CD4-positive, alpha-beta T cell (primary cell): ENCODE measurements around the gene INPP5A. TPM values are rescaled to one million over a fixed set of nuclear protein-coding genes. Genes with fewer than 3 reads are reported as not detected.

ENCODE experiments used
- ATAC-seq: fragments of 200-7000 bp; cut with Tn5 transposase; one replicate; pipeline ENCODE4 v1.10.0; 2022; ENCODE audit warnings: mild to moderate bottlenecking; ENCODE audit not compliant: poor library complexity
- CTCF ChIA-PET: fragments of 350-600 bp; sonication (Branson Sonifier 250); formaldehyde crosslinking; loops from one replicate; lab custom pipeline; 2021; ENCODE audit warnings: antibody characterized with exemption, inconsistent platforms; lab: Charles Lee
- POLR2A ChIA-PET: fragments of 350-600 bp; sonication (Branson Sonifier 250); formaldehyde crosslinking; loops from one replicate; lab custom pipeline; 2021; ENCODE audit warnings: antibody characterized with exemption, inconsistent platforms; lab: Charles Lee
- DNase-seq, 14 experiments: peaks; one replicate each; pipeline ENCODE4 v3.0.0-alpha.2; 2013 to 2020; ENCODE audit warnings: mixed read lengths in 2 of 14
- H3K27ac ChIP-seq, 2 donors: one replicate each; pipeline versions ENCODE4 v1.5.1 to v1.7.0; 2013; ENCODE audit warnings: low read length in 2 of 2, low read depth in 1 of 2, mild to moderate bottlenecking in 1 of 2
- H3K27me3 ChIP-seq, 2 experiments: 1 replicate in 1 of 2; 2 replicates in 1 of 2; pipeline versions ENCODE4 v1.6.1 to v1.7.0; 2013; ENCODE audit warnings: low read length in 2 of 2, control low read depth in 1 of 2, mild to moderate bottlenecking in 1 of 2, moderate library complexity in 1 of 2; ENCODE audit not compliant: insufficient read depth in 2 of 2, control insufficient read depth in 1 of 2
- H3K36me3 ChIP-seq: one replicate; pipeline ENCODE4 v1.6.1; 2013; ENCODE audit warnings: low read length, control low read depth; ENCODE audit not compliant: insufficient read depth
- H3K4me1 ChIP-seq: one replicate; pipeline ENCODE4 v1.6.1; 2013; ENCODE audit warnings: low read length, control low read depth; ENCODE audit not compliant: insufficient read depth
- H3K4me3 ChIP-seq: one replicate; pipeline ENCODE4 v1.5.1; 2013; ENCODE audit warnings: mild to moderate bottlenecking, low read length, moderate library complexity
- H3K9me3 ChIP-seq, 2 experiments: 1 replicate in 1 of 2; 2 replicates in 1 of 2; pipeline versions ENCODE4 v1.6.1 to v1.7.0; 2013; ENCODE audit warnings: low read length in 2 of 2, mild to moderate bottlenecking in 2 of 2, control low read depth in 1 of 2, moderate library complexity in 1 of 2; ENCODE audit not compliant: control insufficient read depth in 1 of 2, insufficient read depth in 1 of 2
- H3K27ac Mint-ChIP-seq: one replicate; pipeline ENCODE4 v1.8.0; 2020; ENCODE audit warnings: mixed read lengths
- H3K27me3 Mint-ChIP-seq: one replicate; pipeline ENCODE4 v1.8.0; 2021; ENCODE audit warnings: mixed read lengths
- H3K36me3 Mint-ChIP-seq: one replicate; pipeline ENCODE4 v1.8.0; 2021; ENCODE audit warnings: low read depth, mixed read lengths
- H3K4me1 Mint-ChIP-seq: one replicate; pipeline ENCODE4 v1.8.0; 2021; ENCODE audit warnings: low read depth, mixed read lengths
- H3K4me3 Mint-ChIP-seq: one replicate; pipeline ENCODE4 v1.8.0; 2020; ENCODE audit warnings: mild to moderate bottlenecking, mixed read lengths
- H3K9me3 Mint-ChIP-seq: one replicate; pipeline ENCODE4 v1.8.0; 2020; ENCODE audit warnings: mixed read lengths
- CTCF ChIP-seq: fragments of 200-600 bp; IDR thresholded peaks from one replicate; pipeline ENCODE4 v1.8.0; 2022; ENCODE audit warnings: antibody characterized with exemption, mild to moderate bottlenecking
- intact Hi-C, 2 experiments: fragments of 100-400 bp; cut with DNase I in 1 of 2; cut with micrococcal nuclease in 1 of 2; formaldehyde crosslinking; loops; one replicate each; pipeline versions ENCODE4 v1.15.1 to v1.9.0; 2023 to 2025; cut with DNase I, micrococcal nuclease
- total RNA-seq, 174 experiments: library from RNA in 2 of 174; stranded (reverse) in 2 of 174; gene quantifications; one replicate each; pipeline ENCODE4 v1.2.3 and lab custom pipeline; 2021 to 2026

The INPP5A gene
- total RNA-seq, 2 experiments from 2014 or later, result 22.0 to 24.8 TPM

- H3K36me3 ChIP-seq, result no peaks in the 10 kb centered on the region
- POLR2A ChIA-PET, result no interaction called here
- intact Hi-C loops, result no loop called here
- Mint-ChIP-seq H3K36me3 (no peaks in the 10 kb centered on the region), H3K9me3 (no peaks in the 10 kb centered on the region), H3K4me1 (no peaks in the 10 kb centered on the region), H3K27ac (no peak overlapping the region), H3K4me3 (no peak overlapping the region), H3K27me3 (peaks cover 23% of the 10 kb centered on the region)
- H3K27ac ChIP-seq, result no peak overlapping the region
- H3K4me1 ChIP-seq, result no peaks in the 10 kb centered on the region
- no peak for TF ChIP-seq CTCF
- DNase-seq, result no peak
- peaks cover 0 to 9% of the 10 kb centered on the region in 2 experiments for H3K9me3 ChIP-seq
- no peak overlapping the region for H3K4me3 ChIP-seq
- no peak for ATAC-seq
- H3K27me3 ChIP-seq, result peaks cover 1 to 8% of the 10 kb centered on the region in 2 experiments
- CTCF ChIA-PET, result no interaction called here
Observed at GRCh38 chr10:132812520-132812919, 274.9 kb downstream of the INPP5A start.

GRCh38 chr10:132813001-132813401 is 275.4 kb downstream of the INPP5A start:
- no peak overlapping the region for H3K4me3 ChIP-seq
- H3K27ac ChIP-seq, result no peak overlapping the region
- Mint-ChIP-seq H3K4me3 (no peak overlapping the region), H3K36me3 (no peaks in the 10 kb centered on the region), H3K9me3 (no peaks in the 10 kb centered on the region), H3K4me1 (no peaks in the 10 kb centered on the region), H3K27me3 (peaks cover 23% of the 10 kb centered on the region), H3K27ac (no peak overlapping the region)
- no peak for TF ChIP-seq CTCF
- CTCF ChIA-PET, result no interaction called here
- ATAC-seq (no peak), DNase-seq (no peak)
- peaks cover 0 to 9% of the 10 kb centered on the region in 2 experiments for H3K9me3 ChIP-seq
- no peaks in the 10 kb centered on the region for H3K36me3 ChIP-seq
- no peaks in the 10 kb centered on the region for H3K4me1 ChIP-seq
- intact Hi-C loops, result no loop called here
- POLR2A ChIA-PET, result no interaction called here
- H3K27me3 ChIP-seq, result peaks cover 6 to 8% of the 10 kb centered on the region in 2 experiments

- H3K27me3 Mint-ChIP-seq, result peaks cover 23% of the 10 kb centered on the region
- H3K27ac Mint-ChIP-seq, result no peak overlapping the region
- H3K36me3 Mint-ChIP-seq, result no peaks in the 10 kb centered on the region
- no peak for TF ChIP-seq CTCF
- ChIA-PET CTCF (no interaction called here), POLR2A (no interaction called here)
- H3K9me3 Mint-ChIP-seq, result no peaks in the 10 kb centered on the region
- no peak overlapping the region for H3K4me3 Mint-ChIP-seq
- no peak for ATAC-seq
- Histone ChIP-seq H3K27me3 (peaks cover 8 to 11% of the 10 kb centered on the region in 2 experiments), H3K27ac (no peak overlapping the region), H3K4me1 (no peaks in the 10 kb centered on the region), H3K4me3 (no peak overlapping the region), H3K36me3 (no peaks in the 10 kb centered on the region), H3K9me3 (peaks cover 0 to 4% of the 10 kb centered on the region in 2 experiments)
- intact Hi-C loops, result no loop called here
- no peaks in the 10 kb centered on the region for H3K4me1 Mint-ChIP-seq
- no peak for DNase-seq
Observed at GRCh38 chr10:132813560-132814468, 276.2 kb downstream of the INPP5A start.
